Natural killer cell (primary cell): ENCODE data around the gene KDM3B. TPM values are rescaled to one million over a fixed set of nuclear protein-coding genes. Genes with fewer than 3 reads are reported as not detected.

Experiments
- ATAC-seq, 3 donors: fragments of 150-1000 bp in 2 of 3; fragments of 200-7000 bp in 1 of 3; cut with Tn5 transposase; 1 replicate in 1 of 3; 2 replicates in 2 of 3; pipeline ENCODE4 v1.10.0; 2021; ENCODE audit warnings: mild to moderate bottlenecking in 2 of 3, moderate library complexity in 2 of 3
- DNase-seq, 2 donors: peaks; one replicate each; pipeline versions ENCODE4 v3.0.0 to v3.0.0-alpha.2; 2013 to 2021; ENCODE audit warnings: mixed read lengths in 1 of 2
- H3K27ac ChIP-seq: one replicate; pipeline ENCODE4 v1.5.1; 2013; ENCODE audit warnings: mild to moderate bottlenecking, low read length
- H3K27me3 ChIP-seq: one replicate; pipeline ENCODE4 v1.6.1; 2013; ENCODE audit warnings: low read length; ENCODE audit not compliant: control insufficient read depth, insufficient read depth
- H3K36me3 ChIP-seq: one replicate; pipeline ENCODE4 v1.6.1; 2013; ENCODE audit warnings: low read length; ENCODE audit not compliant: control insufficient read depth, insufficient read depth
- H3K4me1 ChIP-seq: one replicate; pipeline ENCODE4 v1.6.1; 2013; ENCODE audit warnings: low read length; ENCODE audit not compliant: control insufficient read depth, insufficient read depth
- H3K4me3 ChIP-seq: one replicate; pipeline ENCODE4 v1.5.1; 2013; ENCODE audit warnings: low read length
- H3K9me3 ChIP-seq: one replicate; pipeline ENCODE4 v1.6.1; 2013; ENCODE audit warnings: low read length; ENCODE audit not compliant: control insufficient read depth, insufficient read depth
- H3K27ac Mint-ChIP-seq, 2 donors: one replicate each; pipeline ENCODE4 v1.8.0; 2022; ENCODE audit warnings: mild to moderate bottlenecking in 2 of 2, mixed read lengths in 2 of 2, moderate library complexity in 1 of 2
- H3K27me3 Mint-ChIP-seq, 2 donors: one replicate each; pipeline ENCODE4 v1.8.0; 2022; ENCODE audit warnings: low read depth in 2 of 2, mixed read lengths in 2 of 2
- H3K36me3 Mint-ChIP-seq: one replicate; pipeline ENCODE4 v1.8.0; 2022; ENCODE audit warnings: mixed read lengths
- H3K4me1 Mint-ChIP-seq, 2 donors: one replicate each; pipeline ENCODE4 v1.8.0; 2022; ENCODE audit warnings: mixed read lengths in 2 of 2
- H3K4me3 Mint-ChIP-seq: one replicate; pipeline ENCODE4 v1.8.0; 2022; ENCODE audit warnings: mild to moderate bottlenecking, moderate library complexity, mixed read lengths
- H3K9me3 Mint-ChIP-seq, 2 donors: one replicate each; pipeline ENCODE4 v1.8.0; 2022; ENCODE audit warnings: mixed read lengths in 2 of 2
- WGBS: methylation state at CpG from one replicate; pipeline ENCODE4 v1.1.7; 2013; ENCODE audit warnings: missing lambda C conversion rate; ENCODE audit not compliant: insufficient coverage; 5-methylcytosine and 5-hydroxymethylcytosine counted together
- intact Hi-C: fragments of 100-400 bp; cut with micrococcal nuclease; formaldehyde crosslinking; loops from one replicate; pipeline ENCODE4 v1.14.2; 2022
- total RNA-seq, 4 donors: library from RNA; stranded (reverse); fragments of 120-200 nt in 1 of 4; gene quantifications; one replicate each; pipeline versions ENCODE4 v1.2.3 to v1.2.4, GENCODE V29; 2013 to 2022
- TF ChIP-seq, protein P1 (sequence below): fragments of 200-600 bp; IDR thresholded peaks from one replicate; pipeline ENCODE4 v1.8.0; 2022; ENCODE audit warnings: antibody characterized with exemption

Gene KDM3B
- total RNA-seq, 3 donors from 2014 or later (not counting 1 experiment from before 2014, with no cell fraction given) = 82.3 to 87.1 (median 82.3) TPM

GRCh38 chr5:138440159-138441073, 87.9 kb downstream of the KDM3B start:
- Mint-ChIP-seq H3K4me1 (peaks cover 6 to 33% of the 10 kb centered on the region in 2 donors), H3K4me3 (peak overlapping the region; percentile 70), H3K27ac (peak overlapping the region in 1 of 2 donors; percentile 80), H3K36me3 (peaks cover 7% of the 10 kb centered on the region), H3K9me3 (no peaks in the 10 kb centered on the region), H3K27me3 (peaks cover 0 to 5% of the 10 kb centered on the region in 2 donors)
- no peak for DNase-seq
- intact Hi-C loops = loop anchor here (2.0 kb wide), 1 partner anchor 44 kb away; no protein-coding TSS in a partner anchor
- Histone ChIP-seq H3K4me3 (no peak overlapping the region), H3K36me3 (peaks cover 12% of the 10 kb centered on the region), H3K27ac (no peak overlapping the region), H3K9me3 (no peaks in the 10 kb centered on the region), H3K27me3 (no peaks in the 10 kb centered on the region), H3K4me1 (peaks cover 15% of the 10 kb centered on the region)
- TF ChIP-seq, protein P1, sequence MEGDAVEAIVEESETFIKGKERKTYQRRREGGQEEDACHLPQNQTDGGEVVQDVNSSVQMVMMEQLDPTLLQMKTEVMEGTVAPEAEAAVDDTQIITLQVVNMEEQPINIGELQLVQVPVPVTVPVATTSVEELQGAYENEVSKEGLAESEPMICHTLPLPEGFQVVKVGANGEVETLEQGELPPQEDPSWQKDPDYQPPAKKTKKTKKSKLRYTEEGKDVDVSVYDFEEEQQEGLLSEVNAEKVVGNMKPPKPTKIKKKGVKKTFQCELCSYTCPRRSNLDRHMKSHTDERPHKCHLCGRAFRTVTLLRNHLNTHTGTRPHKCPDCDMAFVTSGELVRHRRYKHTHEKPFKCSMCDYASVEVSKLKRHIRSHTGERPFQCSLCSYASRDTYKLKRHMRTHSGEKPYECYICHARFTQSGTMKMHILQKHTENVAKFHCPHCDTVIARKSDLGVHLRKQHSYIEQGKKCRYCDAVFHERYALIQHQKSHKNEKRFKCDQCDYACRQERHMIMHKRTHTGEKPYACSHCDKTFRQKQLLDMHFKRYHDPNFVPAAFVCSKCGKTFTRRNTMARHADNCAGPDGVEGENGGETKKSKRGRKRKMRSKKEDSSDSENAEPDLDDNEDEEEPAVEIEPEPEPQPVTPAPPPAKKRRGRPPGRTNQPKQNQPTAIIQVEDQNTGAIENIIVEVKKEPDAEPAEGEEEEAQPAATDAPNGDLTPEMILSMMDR = no peak
- ATAC-seq = no peak
- WGBS = 95% methylated on average over 16 of the region's 17 CpGs

- Mint-ChIP-seq H3K36me3 (no peaks in the 10 kb centered on the region), H3K4me1 (peaks cover 6 to 33% of the 10 kb centered on the region in 2 donors), H3K27me3 (peaks cover 0 to 5% of the 10 kb centered on the region in 2 donors), H3K4me3 (no peak overlapping the region), H3K27ac (no peak overlapping the region), H3K9me3 (no peaks in the 10 kb centered on the region)
- H3K27me3 ChIP-seq = no peaks in the 10 kb centered on the region
- peaks cover 5% of the 10 kb centered on the region for H3K36me3 ChIP-seq
- ATAC-seq (no peak), DNase-seq (no peak)
- H3K4me3 ChIP-seq = no peak overlapping the region
- peaks cover 15% of the 10 kb centered on the region for H3K4me1 ChIP-seq
- H3K27ac ChIP-seq = no peak overlapping the region
- intact Hi-C loops = loop anchor here (2.0 kb wide), 1 partner anchor 44 kb away; no protein-coding TSS in a partner anchor
- TF ChIP-seq, protein P1 = no peak
- 91% methylated on average over 9 of the region's 9 CpGs for WGBS
- no peaks in the 10 kb centered on the region for H3K9me3 ChIP-seq
These were observed 88.7 kb downstream of the KDM3B start for GRCh38 chr5:138441221-138441620.

DNA sequence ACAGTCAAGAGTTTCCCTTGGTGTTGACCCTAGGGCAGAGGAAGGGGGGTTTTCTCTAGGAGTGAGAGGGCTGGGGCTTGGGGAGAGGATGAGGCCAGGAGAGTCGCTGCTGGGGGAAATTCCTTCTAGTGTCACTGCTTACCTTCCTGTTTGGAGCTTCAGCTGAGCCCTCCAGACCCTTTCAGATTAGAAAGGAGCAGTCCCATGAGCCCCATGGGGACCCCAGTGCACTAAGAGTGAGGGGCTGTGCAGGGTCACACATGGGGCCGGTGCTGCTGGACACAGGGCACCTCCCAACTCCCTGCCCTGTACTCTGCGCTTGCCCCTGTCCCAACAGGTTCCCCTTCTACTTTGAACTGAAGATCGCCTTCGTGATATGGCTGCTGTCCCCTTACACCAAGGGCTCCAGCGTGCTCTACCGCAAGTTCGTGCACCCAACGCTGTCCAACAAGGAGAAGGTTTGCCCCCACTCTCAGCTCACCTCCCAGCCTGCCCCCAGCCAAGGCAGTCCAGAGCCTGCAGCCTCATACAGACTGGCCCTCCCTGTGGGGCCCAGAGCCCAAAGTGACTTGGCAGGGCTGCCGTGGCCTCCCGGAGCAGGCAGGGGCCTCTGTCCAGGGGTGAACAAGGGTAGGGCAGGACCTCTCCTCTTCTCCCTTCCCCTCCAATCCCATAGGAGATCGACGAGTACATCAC, 91.7 kb downstream of the KDM3B start:
- no peaks in the 10 kb centered on the region for H3K36me3 ChIP-seq
- peaks cover 6% of the 10 kb centered on the region for H3K4me1 ChIP-seq
- H3K4me1 Mint-ChIP-seq = peaks cover 0 to 14% of the 10 kb centered on the region in 2 donors
- H3K4me3 Mint-ChIP-seq = no peak overlapping the region
- H3K27me3 ChIP-seq = no peaks in the 10 kb centered on the region
- TF ChIP-seq, protein P1 = no peak
- no peak overlapping the region for H3K27ac ChIP-seq
- no peaks in the 10 kb centered on the region for H3K9me3 Mint-ChIP-seq
- no peak overlapping the region for H3K4me3 ChIP-seq
- H3K27me3 Mint-ChIP-seq = peaks cover 0 to 9% of the 10 kb centered on the region in 2 donors
- ATAC-seq = no peak
- no peaks in the 10 kb centered on the region for H3K9me3 ChIP-seq
- DNase-seq = no peak
- no peaks in the 10 kb centered on the region for H3K36me3 Mint-ChIP-seq
- 93% methylated on average over 13 of the region's 13 CpGs for WGBS
- no peak overlapping the region for H3K27ac Mint-ChIP-seq
- intact Hi-C loops = no loop called here
